Erythroblast (primary cell): ENCODE results near the gene CACNB3.

Source experiments
- GATA1 ChIP-seq: IDR thresholded peaks from 2 replicates; pipeline ENCODE4 v1.6.1; 2011; ENCODE audit warnings: low read depth, mild to moderate bottlenecking, control low read depth, low read length, moderate library complexity
- POLR2A ChIP-seq: IDR thresholded peaks from 2 replicates; pipeline ENCODE4 v1.6.1; 2011; ENCODE audit warnings: mild to moderate bottlenecking, low read length

DNA sequence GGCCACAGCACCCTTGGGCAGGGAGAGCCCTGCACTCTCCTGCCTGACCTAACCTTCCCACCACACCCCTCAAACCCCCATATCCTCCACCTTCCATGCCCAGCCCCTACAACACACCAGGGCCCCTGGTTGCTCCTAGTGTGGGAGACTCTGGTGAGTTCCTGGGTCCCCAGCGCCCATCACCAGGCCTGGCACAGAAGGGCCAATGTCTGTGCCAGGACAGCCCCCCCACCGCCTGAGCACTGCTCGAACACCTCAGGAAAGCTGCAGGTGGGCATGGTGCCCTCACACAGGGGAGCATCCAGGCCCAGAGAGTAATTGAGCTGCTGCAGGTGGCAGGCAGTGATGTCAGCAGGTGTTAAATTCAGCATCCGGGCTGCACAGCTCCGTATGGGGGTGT is 44.6 kb upstream of the CACNB3 start:
- TF ChIP-seq POLR2A (no peak), GATA1 (no peak)
